Measurements from ENCODE around the gene RAB3GAP2.

The RAB3GAP2 gene

DNA sequence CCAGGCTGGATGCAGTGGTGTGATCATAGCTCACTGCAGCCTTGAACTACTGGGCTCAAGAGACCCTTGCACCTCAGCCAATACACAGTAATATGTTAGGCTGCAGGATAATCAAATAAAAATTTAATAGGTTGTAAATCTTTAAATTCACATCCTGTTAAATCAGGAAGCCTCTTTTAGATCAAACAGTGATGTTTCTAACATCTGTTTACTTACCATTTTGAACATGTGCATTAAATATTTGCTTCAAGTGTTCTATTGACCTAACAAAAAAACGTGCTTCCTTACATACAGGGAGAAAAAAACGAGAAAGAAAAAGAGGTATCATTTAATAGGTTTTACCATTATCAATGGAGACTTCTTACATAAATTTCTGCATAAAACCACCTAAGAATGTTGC is 107.7 kb downstream of the RAB3GAP2 start:
- peaks cover 40% of the 10 kb centered on the region; the same call in 1 of the 2 replicates for H3K36me3 ChIP-seq (ENCODE audit: insufficient read depth, low read length)

DNA sequence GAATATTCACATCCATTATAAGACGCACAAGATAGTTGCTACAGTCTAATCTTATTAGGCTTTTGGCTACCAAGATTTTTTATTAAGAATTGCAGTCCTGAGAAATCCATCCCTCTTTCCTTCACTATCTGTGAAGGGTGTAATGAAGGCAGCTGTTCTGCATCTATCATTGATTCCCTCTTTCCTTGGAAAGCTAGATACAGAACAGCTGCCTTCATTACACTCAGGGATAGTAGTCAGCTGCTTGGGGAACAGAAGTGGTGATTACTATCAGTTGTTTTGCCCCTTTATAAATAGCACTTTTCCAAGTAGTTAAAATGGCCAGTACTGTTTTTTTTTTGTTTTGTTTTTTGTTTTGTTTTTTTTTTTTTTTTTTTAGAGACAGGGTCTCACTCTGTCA is 108.1 kb downstream of the RAB3GAP2 start:
- H3K79me2 ChIP-seq (ENCODE audit: insufficient read depth, low read length): no peaks in the 10 kb centered on the region
- no peak for TF ChIP-seq EZH2phosphoT487 (IDR thresholded peaks at IDR 0.05; ENCODE audit: borderline replicate concordance)
- TF ChIP-seq, protein P1, sequence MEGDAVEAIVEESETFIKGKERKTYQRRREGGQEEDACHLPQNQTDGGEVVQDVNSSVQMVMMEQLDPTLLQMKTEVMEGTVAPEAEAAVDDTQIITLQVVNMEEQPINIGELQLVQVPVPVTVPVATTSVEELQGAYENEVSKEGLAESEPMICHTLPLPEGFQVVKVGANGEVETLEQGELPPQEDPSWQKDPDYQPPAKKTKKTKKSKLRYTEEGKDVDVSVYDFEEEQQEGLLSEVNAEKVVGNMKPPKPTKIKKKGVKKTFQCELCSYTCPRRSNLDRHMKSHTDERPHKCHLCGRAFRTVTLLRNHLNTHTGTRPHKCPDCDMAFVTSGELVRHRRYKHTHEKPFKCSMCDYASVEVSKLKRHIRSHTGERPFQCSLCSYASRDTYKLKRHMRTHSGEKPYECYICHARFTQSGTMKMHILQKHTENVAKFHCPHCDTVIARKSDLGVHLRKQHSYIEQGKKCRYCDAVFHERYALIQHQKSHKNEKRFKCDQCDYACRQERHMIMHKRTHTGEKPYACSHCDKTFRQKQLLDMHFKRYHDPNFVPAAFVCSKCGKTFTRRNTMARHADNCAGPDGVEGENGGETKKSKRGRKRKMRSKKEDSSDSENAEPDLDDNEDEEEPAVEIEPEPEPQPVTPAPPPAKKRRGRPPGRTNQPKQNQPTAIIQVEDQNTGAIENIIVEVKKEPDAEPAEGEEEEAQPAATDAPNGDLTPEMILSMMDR (conservative IDR thresholded peaks at IDR 0.05; ENCODE audit: low read length): no peak
- no peak overlapping the region for H3K4me2 ChIP-seq (ENCODE audit: low read depth, low read length, poor library complexity, severe bottlenecking)
- H2AFZ ChIP-seq (ENCODE audit: low read length): no peak overlapping the region
- no peaks in the 10 kb centered on the region for H3K9me2 ChIP-seq (replicated peaks; ENCODE audit: low read depth, low read length)
- no peaks in the 10 kb centered on the region for H3K9me3 ChIP-seq (ENCODE audit: insufficient read depth, low read depth, low read length)
- H3K27me3 ChIP-seq (ENCODE audit: insufficient read depth, low read length, poor library complexity, severe bottlenecking): no peaks in the 10 kb centered on the region
- H4K20me1 ChIP-seq (ENCODE audit: insufficient read depth, low read length, poor library complexity, severe bottlenecking): no peaks in the 10 kb centered on the region
- H3K36me3 ChIP-seq (ENCODE audit: insufficient read depth, low read length): peaks cover 38% of the 10 kb centered on the region; the same call in 1 of the 2 replicates
- no peaks in the 10 kb centered on the region for H3K4me1 ChIP-seq (ENCODE audit: insufficient read depth, low read length, poor library complexity, severe bottlenecking)
- H3F3A ChIP-seq (ENCODE audit: low read depth): no peaks in the 10 kb centered on the region
- H3K4me3 ChIP-seq (ENCODE audit: low read length, poor library complexity, severe bottlenecking): no peak overlapping the region
- H3K9ac ChIP-seq (ENCODE audit: low read depth, low read length, poor library complexity, severe bottlenecking): no peak overlapping the region

More for the DNA sequence above, 107.7 kb downstream of the RAB3GAP2 start:
- H3K27me3 ChIP-seq (ENCODE audit: insufficient read depth, low read length, poor library complexity, severe bottlenecking): no peaks in the 10 kb centered on the region
- H3K4me2 ChIP-seq (ENCODE audit: low read depth, low read length, poor library complexity, severe bottlenecking): no peak overlapping the region
- no peak for TF ChIP-seq EZH2phosphoT487 (IDR thresholded peaks at IDR 0.05; ENCODE audit: borderline replicate concordance)
- TF ChIP-seq, protein P1 (conservative IDR thresholded peaks at IDR 0.05; ENCODE audit: low read length): no peak
- no peaks in the 10 kb centered on the region for H3K79me2 ChIP-seq (ENCODE audit: insufficient read depth, low read length)
- H3K4me1 ChIP-seq (ENCODE audit: insufficient read depth, low read length, poor library complexity, severe bottlenecking): no peaks in the 10 kb centered on the region
- no peaks in the 10 kb centered on the region for H4K20me1 ChIP-seq (ENCODE audit: insufficient read depth, low read length, poor library complexity, severe bottlenecking)
- no peaks in the 10 kb centered on the region for H3F3A ChIP-seq (ENCODE audit: low read depth)
- H3K9ac ChIP-seq (ENCODE audit: low read depth, low read length, poor library complexity, severe bottlenecking): no peak overlapping the region
- no peak overlapping the region for H2AFZ ChIP-seq (ENCODE audit: low read length)
- H3K9me2 ChIP-seq (replicated peaks; ENCODE audit: low read depth, low read length): no peaks in the 10 kb centered on the region
- H3K4me3 ChIP-seq (ENCODE audit: low read length, poor library complexity, severe bottlenecking): no peak overlapping the region
- no peaks in the 10 kb centered on the region for H3K9me3 ChIP-seq (ENCODE audit: insufficient read depth, low read depth, low read length)

DNA sequence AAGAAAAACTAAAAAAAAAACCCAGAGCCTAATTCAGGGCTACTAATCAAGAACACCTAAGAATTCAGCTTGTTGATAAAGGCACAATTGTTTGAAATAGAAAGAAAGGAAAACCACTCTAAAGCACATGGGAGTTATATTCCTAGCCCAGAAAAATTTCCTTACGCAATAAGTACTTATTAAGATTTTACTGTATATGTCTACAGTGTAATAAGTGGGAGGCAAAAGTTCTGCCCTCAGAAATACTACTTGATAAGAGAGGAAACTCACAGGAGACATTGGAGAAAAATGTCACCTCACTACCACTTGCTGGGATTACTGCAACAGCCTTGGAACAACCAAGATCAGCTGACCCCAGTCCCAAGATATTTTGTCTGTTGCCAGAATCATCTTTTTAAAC is 112.2 kb downstream of the RAB3GAP2 start:
- no peak for TF ChIP-seq EZH2phosphoT487 (IDR thresholded peaks at IDR 0.05; ENCODE audit: borderline replicate concordance)
- TF ChIP-seq, protein P1 (conservative IDR thresholded peaks at IDR 0.05; ENCODE audit: low read length): no peak
- H3K27me3 ChIP-seq (ENCODE audit: insufficient read depth, low read length, poor library complexity, severe bottlenecking): no peaks in the 10 kb centered on the region
- no peak overlapping the region for H3K9ac ChIP-seq (ENCODE audit: low read depth, low read length, poor library complexity, severe bottlenecking)
- H3K4me3 ChIP-seq (ENCODE audit: low read length, poor library complexity, severe bottlenecking): no peak overlapping the region
- H3F3A ChIP-seq (ENCODE audit: low read depth): no peaks in the 10 kb centered on the region
- H3K4me1 ChIP-seq (ENCODE audit: insufficient read depth, low read length, poor library complexity, severe bottlenecking): peaks cover 7% of the 10 kb centered on the region
- no peaks in the 10 kb centered on the region for H3K79me2 ChIP-seq (ENCODE audit: insufficient read depth, low read length)
- H3K36me3 ChIP-seq (ENCODE audit: insufficient read depth, low read length): peaks cover 47% of the 10 kb centered on the region
- no peaks in the 10 kb centered on the region for H4K20me1 ChIP-seq (ENCODE audit: insufficient read depth, low read length, poor library complexity, severe bottlenecking)
- no peaks in the 10 kb centered on the region for H3K9me3 ChIP-seq (ENCODE audit: insufficient read depth, low read depth, low read length)
- H3K9me2 ChIP-seq (replicated peaks; ENCODE audit: low read depth, low read length): no peaks in the 10 kb centered on the region
- no peak overlapping the region for H3K4me2 ChIP-seq (ENCODE audit: low read depth, low read length, poor library complexity, severe bottlenecking)
- no peak overlapping the region for H2AFZ ChIP-seq (ENCODE audit: low read length)
